Esophagus muscularis mucosa (tissue), 4 donors: Measurements from ENCODE around the gene KNL1. TPM values are rescaled to one million over a fixed set of nuclear protein-coding genes. Genes with fewer than 3 reads are reported as not detected.

ENCODE experiments used
- DNase-seq: peaks from one replicate; pipeline ENCODE4 v3.0.0-alpha.2; 2017; ENCODE audit errors: extremely low spot score
- H3K27ac ChIP-seq, 4 donors: fragments of 200-600 bp; sonication (generic); replicated peaks in 1 of 4; 1 replicate in 3 of 4; 2 replicates in 1 of 4; pipeline ENCODE4 v1.5.1; 2016 to 2019; ENCODE audit warnings: mild to moderate bottlenecking in 1 of 4
- H3K27me3 ChIP-seq, 4 donors: fragments of 200-600 bp; sonication (generic); one replicate each; pipeline versions ENCODE4 v1.5.1 to v1.6.0; 2016 to 2019
- H3K36me3 ChIP-seq, 4 donors: fragments of 200-600 bp; sonication (generic); one replicate each; pipeline ENCODE4 v1.5.1; 2016 to 2019
- H3K4me1 ChIP-seq, 4 donors: fragments of 200-600 bp; sonication (generic); one replicate each; pipeline ENCODE4 v1.5.1; 2016 to 2019
- H3K4me3 ChIP-seq, 4 donors: fragments of 200-600 bp; sonication (generic); 1 replicate in 2 of 4; 2 replicates in 2 of 4; pipeline ENCODE4 v1.5.1; 2016 to 2019; ENCODE audit warnings: mild to moderate bottlenecking in 4 of 4, moderate library complexity in 1 of 4
- H3K9me3 ChIP-seq, 4 donors: fragments of 200-600 bp; sonication (generic); 1 replicate in 3 of 4; 2 replicates in 1 of 4; pipeline ENCODE4 v1.5.1; 2016 to 2019
- CTCF ChIP-seq, 3 experiments: fragments of 200-600 bp in 2 of 3; fragments of 450-650 bp in 1 of 3; sonication (generic) in 2 of 3; IDR thresholded peaks; one replicate each; pipeline ENCODE4 v1.5.1; 2017 to 2019; ENCODE audit warnings: antibody characterized with exemption in 3 of 3, mild to moderate bottlenecking in 2 of 3, moderate library complexity in 1 of 3
- EP300 ChIP-seq: sonication (generic); formaldehyde crosslinking; IDR thresholded peaks from one replicate; pipeline ENCODE4 v1.6.1; 2017; ENCODE audit warnings: antibody characterized with exemption
- POLR2A ChIP-seq: fragments of 450-650 bp; IDR thresholded peaks from one replicate; pipeline ENCODE4 v1.6.1; 2017; ENCODE audit warnings: antibody characterized with exemption, moderate library complexity, mild to moderate bottlenecking, low read depth
- POLR2AphosphoS5 ChIP-seq, 2 donors: sonication (generic); formaldehyde crosslinking; IDR thresholded peaks; one replicate each; pipeline ENCODE4 v1.6.1; 2017; ENCODE audit warnings: antibody characterized with exemption in 2 of 2
- WGBS: methylation state at CpG from one replicate; pipeline ENCODE4 v1.1.5; 2018; 5-methylcytosine and 5-hydroxymethylcytosine counted together
- intact Hi-C: fragments of 100-400 bp; cut with DNase I; formaldehyde crosslinking; loops from one replicate; pipeline ENCODE4 v1.15.1; 2023
- total RNA-seq, 4 donors: library from RNA; depleted of rRNA; stranded (reverse); fragments of >200 nt; gene quantifications; one replicate each; pipeline versions ENCODE4 v1.1.0 to v1.2.1, GENCODE V29; 2016

The KNL1 gene
- total RNA-seq, 4 donors from 2014 or later: 0.06 to 0.63 (median 0.17) TPM; not detected in 1

- Histone ChIP-seq H3K4me1 (peaks cover 8 to 23% (median 14%) of the 10 kb centered on the region in 4 donors), H3K27ac (peak overlapping the region in 3 of 4 donors; percentile 81 to 86 (median 82)), H3K27me3 (peaks cover 0 to 19% (median 0%) of the 10 kb centered on the region in 4 donors), H3K36me3 (no peaks in the 10 kb centered on the region), H3K4me3 (peak overlapping the region; percentile 51 to 69 (median 58)), H3K9me3 (no peaks in the 10 kb centered on the region)
- intact Hi-C loops: loop anchor here (5.0 to 10.0 kb wide), 3 partner anchors 98 to 298 kb away; partner anchors contain the start of genes BAHD1 and VPS18
- WGBS: 1% methylated on average over 30 of the region's 31 CpGs
- peak; percentile 89 for DNase-seq
- TF ChIP-seq CTCF (IDR thresholded peaks at IDR 0.05): peak in 1 of 3 experiments; percentile 13
- no peak for TF ChIP-seq EP300
- no peak for TF ChIP-seq POLR2AphosphoS5 (IDR thresholded peaks at IDR 0.05)
- TF ChIP-seq POLR2A: no peak
Observed at GRCh38 chr15:40594429-40594836, 384 bp downstream of the KNL1 start.

- no peaks in the 10 kb centered on the region for H3K36me3 ChIP-seq
- intact Hi-C loops: loop anchor here (10.0 kb wide), 1 partner anchor 150 kb away; the partner anchor contains the start of gene BAHD1
- peaks cover 8 to 15% (median 11%) of the 10 kb centered on the region in 4 donors for H3K4me1 ChIP-seq
- H3K9me3 ChIP-seq: no peaks in the 10 kb centered on the region
- TF ChIP-seq POLR2AphosphoS5 (IDR thresholded peaks at IDR 0.05) (no peak), EP300 (no peak), CTCF (IDR thresholded peaks at IDR 0.05) (no peak), POLR2A (no peak)
- 46% methylated on average over 5 of the region's 5 CpGs for WGBS
- peak; percentile 3 for DNase-seq
- peaks cover 0 to 19% (median 0%) of the 10 kb centered on the region in 4 donors for H3K27me3 ChIP-seq
- H3K27ac ChIP-seq: no peak overlapping the region
- peak overlapping the region in 1 of 4 donors; percentile 55 for H3K4me3 ChIP-seq
Observed at GRCh38 chr15:40595219-40595618, 1.2 kb downstream of the KNL1 start.

GRCh38 chr15:40595773-40596172, 1.7 kb downstream of the KNL1 start:
- DNase-seq: peak; percentile 14
- H3K4me1 ChIP-seq: peaks cover 8 to 13% (median 11%) of the 10 kb centered on the region in 4 donors
- H3K4me3 ChIP-seq: no peak overlapping the region
- no peak overlapping the region for H3K27ac ChIP-seq
- no peaks in the 10 kb centered on the region for H3K9me3 ChIP-seq
- H3K27me3 ChIP-seq: peaks cover 0 to 19% (median 0%) of the 10 kb centered on the region in 4 donors
- no peaks in the 10 kb centered on the region for H3K36me3 ChIP-seq
- TF ChIP-seq POLR2AphosphoS5 (IDR thresholded peaks at IDR 0.05) (no peak), POLR2A (no peak), EP300 (no peak), CTCF (IDR thresholded peaks at IDR 0.05) (no peak)
- WGBS: 75% methylated on average over 5 of the region's 5 CpGs
- intact Hi-C loops: loop anchor here (10.0 kb wide), 1 partner anchor 151 kb away; the partner anchor contains the start of gene BAHD1

- 100% methylated on average over 2 of the region's 2 CpGs for WGBS
- no peak overlapping the region for H3K27ac ChIP-seq
- H3K4me3 ChIP-seq: no peak overlapping the region
- TF ChIP-seq EP300: no peak
- TF ChIP-seq CTCF (IDR thresholded peaks at IDR 0.05): no peak
- no peak for TF ChIP-seq POLR2AphosphoS5 (IDR thresholded peaks at IDR 0.05)
- TF ChIP-seq POLR2A: no peak
- intact Hi-C loops: loop anchor here (10.0 kb wide), 1 partner anchor 152 kb away; the partner anchor contains the start of gene BAHD1
- H3K27me3 ChIP-seq: peaks cover 0 to 19% (median 0%) of the 10 kb centered on the region in 4 donors
- H3K36me3 ChIP-seq: no peaks in the 10 kb centered on the region
- no peaks in the 10 kb centered on the region for H3K9me3 ChIP-seq
- peaks cover 8 to 13% (median 11%) of the 10 kb centered on the region in 4 donors for H3K4me1 ChIP-seq
- DNase-seq: peak; percentile 60
Observed at GRCh38 chr15:40597024-40597423, 3.0 kb downstream of the KNL1 start.
